GM12874 (cell line): ENCODE results near the gene SENP3.
A peak's percentile ranks its signal among the peaks of the same experiment; 100 is the strongest.

Experiments
- TF ChIP-seq, protein P1 (sequence below): IDR thresholded peaks from 2 replicates; pipeline ENCODE4 v1.5.1; 2011; ENCODE audit warnings: low read depth, mild to moderate bottlenecking, control low read depth, low read length, moderate library complexity; ENCODE audit not compliant: insufficient read depth

Gene SENP3

DNA sequence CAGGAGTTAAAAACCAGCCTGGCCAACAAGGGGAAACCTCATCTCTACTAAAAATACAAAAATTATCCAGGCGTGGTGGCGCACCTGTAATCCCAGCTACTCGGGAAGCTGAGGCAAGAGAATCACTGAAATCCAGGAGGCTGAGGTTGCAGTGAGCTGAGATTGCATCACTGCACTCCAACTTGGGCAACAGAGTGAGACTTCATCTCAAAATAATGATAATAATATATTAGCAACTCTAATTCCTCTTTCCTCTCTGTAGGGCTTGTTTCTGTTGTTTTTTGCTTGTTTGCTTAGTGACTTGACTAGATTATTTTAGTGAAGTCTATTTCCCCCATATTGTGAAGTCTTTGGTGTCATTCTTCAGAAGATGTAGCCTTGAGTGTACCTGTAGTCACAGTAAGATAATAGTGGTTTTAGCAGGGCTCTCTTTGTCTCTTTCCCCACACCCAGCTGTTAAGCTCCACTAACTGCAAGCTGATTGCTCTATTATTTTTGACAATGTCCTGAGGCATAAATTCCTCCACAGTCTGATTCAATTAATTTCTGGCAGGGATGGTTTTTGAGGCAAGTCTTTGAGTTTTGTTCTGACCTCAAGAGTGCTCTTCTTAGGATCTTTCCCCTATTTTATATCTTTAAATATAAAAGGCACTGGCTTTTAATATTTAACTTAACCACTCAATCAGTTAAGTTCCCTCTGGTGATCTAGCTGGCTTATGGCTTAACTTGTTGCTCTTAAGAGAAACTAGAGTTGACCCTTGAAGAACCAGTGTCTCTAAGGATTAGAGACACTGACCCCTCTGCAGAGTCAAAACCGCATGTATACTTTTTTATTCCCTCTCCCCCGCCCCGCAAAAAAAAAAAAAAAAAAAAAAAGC, 31.5 kb upstream of the SENP3 start:
- TF ChIP-seq, protein P1, sequence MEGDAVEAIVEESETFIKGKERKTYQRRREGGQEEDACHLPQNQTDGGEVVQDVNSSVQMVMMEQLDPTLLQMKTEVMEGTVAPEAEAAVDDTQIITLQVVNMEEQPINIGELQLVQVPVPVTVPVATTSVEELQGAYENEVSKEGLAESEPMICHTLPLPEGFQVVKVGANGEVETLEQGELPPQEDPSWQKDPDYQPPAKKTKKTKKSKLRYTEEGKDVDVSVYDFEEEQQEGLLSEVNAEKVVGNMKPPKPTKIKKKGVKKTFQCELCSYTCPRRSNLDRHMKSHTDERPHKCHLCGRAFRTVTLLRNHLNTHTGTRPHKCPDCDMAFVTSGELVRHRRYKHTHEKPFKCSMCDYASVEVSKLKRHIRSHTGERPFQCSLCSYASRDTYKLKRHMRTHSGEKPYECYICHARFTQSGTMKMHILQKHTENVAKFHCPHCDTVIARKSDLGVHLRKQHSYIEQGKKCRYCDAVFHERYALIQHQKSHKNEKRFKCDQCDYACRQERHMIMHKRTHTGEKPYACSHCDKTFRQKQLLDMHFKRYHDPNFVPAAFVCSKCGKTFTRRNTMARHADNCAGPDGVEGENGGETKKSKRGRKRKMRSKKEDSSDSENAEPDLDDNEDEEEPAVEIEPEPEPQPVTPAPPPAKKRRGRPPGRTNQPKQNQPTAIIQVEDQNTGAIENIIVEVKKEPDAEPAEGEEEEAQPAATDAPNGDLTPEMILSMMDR = no peak

DNA sequence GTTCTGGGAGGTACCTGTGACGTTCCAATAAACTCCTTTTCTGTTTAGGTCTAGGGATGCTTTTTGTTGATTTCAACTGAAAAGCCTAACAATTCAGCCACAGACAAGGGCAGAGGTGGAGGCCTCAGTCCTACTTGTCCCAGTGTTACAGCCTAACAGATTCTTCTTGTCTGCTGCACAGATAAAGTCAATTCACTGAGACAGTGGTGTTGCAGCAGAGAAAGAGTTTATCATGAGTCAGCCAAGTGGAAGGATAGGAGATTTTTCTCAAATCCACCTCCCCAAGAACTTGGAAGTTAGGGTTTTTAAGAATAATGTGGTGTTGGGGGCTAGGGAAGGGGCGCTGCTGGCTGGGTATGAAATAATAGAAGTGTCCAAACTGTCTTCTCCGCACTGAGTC, 23.7 kb upstream of the SENP3 start:
- TF ChIP-seq, protein P1 = no peak

DNA sequence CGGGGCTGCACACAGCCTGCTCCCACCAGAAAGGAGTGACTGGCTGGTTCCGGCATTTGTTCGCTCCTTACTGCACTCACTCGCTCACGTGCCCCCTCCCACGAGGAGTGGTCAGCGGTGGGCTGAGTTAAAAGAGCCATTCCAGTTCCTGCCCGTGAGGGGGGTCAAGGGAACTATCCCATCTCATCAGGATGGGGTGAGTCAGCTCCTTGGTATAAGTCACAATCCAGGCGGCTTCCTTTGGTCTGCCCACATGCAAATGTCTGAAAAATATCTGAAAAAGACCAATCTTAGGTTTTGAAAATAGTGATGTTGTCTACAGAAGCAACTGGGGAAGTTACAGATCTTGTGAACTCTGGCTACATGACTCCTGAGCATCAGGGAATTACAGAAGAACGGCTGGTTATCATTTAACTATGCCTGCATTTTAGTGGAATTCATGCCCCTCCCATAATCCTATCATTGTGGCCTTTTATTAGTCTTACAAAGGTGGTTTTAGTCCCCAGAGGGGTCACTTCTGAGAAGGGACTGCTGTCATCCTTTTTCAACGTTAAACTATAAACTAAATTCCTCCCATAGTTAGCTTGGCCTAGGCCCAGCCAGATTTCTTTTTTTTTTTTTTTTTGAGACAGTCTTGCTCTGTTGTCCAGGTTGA, 22.7 kb upstream of the SENP3 start:
- TF ChIP-seq, protein P1 = no peak

DNA sequence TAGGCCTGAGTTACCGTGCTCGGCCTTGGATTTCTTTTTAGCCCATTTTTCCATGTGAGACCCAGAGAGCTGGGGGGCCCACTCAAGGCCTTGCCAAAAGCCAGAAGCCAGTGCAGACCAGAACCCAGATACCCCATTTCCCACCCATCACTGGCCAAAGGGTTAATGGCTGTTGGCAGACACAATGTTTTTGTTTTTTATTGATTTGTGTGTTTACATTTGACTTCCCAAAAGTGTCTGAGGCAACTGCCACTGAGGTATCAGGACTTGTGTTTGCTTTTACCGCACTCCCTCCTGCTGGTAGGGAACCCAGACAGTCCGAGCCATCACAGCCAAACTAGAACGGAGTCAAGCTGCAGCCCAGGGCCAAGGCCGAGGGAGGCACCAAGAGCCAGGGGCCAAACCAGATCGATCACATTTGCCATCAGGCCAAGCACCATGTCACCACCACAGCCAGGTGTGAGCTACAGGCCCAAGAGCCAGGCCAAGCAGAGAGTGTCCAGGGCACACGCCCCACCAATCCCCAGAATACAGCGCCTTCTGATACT, 20.6 kb upstream of the SENP3 start:
- TF ChIP-seq, protein P1 = no peak

DNA sequence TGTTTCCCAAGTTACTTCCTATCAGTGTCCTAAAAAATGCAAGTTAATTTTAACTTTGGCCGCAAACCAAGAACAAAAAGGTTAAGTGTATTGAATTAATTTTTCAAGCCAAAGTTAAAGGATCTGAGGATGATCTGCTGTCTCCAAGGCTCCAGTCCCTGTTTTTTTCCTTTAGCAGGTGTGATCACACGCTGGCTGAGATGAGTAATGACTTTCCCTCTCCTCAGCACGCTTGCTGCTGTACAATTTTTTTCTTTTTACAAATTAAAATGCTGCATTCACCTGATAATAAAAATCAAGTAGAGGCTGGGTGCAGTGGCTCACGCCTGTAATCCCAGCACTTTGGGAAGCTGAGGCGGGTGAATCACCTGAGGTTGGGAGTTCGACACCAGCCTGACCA, 16.8 kb upstream of the SENP3 start:
- TF ChIP-seq, protein P1 = no peak

DNA sequence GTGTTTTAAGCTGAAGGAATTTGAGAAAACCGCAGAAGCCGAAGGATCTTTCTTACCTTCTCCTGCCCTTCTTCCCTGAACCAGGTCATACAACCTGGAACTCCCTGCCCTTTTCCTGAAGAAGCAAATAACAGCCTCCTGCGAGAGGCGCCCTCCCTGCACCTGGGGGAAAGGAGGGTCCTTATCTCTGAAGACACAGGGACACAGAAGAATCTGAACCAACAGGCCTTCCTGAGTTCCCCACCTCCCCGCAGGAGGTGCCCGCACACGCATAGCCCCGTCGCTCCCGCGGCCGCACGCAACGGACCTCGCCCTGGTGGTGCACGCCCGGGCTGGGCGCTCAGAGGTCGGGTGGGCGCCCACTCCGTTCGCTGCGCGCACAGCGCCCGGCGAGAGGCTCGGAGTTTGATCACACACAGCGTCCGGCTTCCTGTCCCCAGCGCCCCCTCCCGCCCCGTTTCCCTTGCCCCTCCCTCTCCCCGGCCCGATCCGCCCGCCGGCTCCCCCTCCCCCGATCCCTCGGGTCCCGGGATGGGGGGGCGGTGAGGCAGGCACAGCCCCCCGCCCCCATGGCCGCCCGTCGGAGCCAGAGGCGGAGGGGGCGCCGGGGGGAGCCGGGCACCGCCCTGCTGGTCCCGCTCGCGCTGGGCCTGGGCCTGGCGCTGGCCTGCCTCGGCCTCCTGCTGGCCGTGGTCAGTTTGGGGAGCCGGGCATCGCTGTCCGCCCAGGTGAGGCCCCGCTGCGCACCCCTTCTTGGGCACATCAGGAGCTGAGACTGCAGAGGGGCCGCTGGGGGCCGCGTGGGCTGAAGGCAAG, 12.9 kb upstream of the SENP3 start, which contains the start of gene TNFSF12:
TNFSF12 (plus strand) TSS at position 474 of the 816 bp plus-strand sequence; CDS start at position 570, 96 bp downstream.
- TF ChIP-seq, protein P1 = 0 out of 2 replicates have a peak, but pooled peaks have one; percentile 3
